Measurements from ENCODE around the gene SNX1. TPM values are rescaled to one million over a fixed set of nuclear protein-coding genes. Genes with fewer than 3 reads are reported as not detected.

Gene SNX1
- total and polyA plus RNA-seq, 2 of the 13 experiments (the other 11 are each of a cell fraction or from before 2014, with no cell fraction given), result 29.3 to 60.1 TPM

GRCh38 chr15:64089543-64090280 is 6.1 kb upstream of the SNX1 start (continued):
- no peak for TF ChIP-seq ZNF407 (CRISPR knock-in tag; IDR thresholded peaks at IDR 0.05; ENCODE audit: not compliant biosample characterization)
- no peak for TF ChIP-seq DR1 (CRISPR knock-in tag; IDR thresholded peaks at IDR 0.05)
- no peak for TF ChIP-seq DMTF1 (CRISPR knock-in tag; IDR thresholded peaks at IDR 0.05)
- no peak for TF ChIP-seq CREM (IDR thresholded peaks at IDR 0.05)
- no peak for TF ChIP-seq CREM (CRISPR knock-in tag; IDR thresholded peaks at IDR 0.05)
- TF ChIP-seq HCFC1 (IDR thresholded peaks at IDR 0.05; ENCODE audit: low read depth, low read length), result no peak
- no peak for TF ChIP-seq NFE2L2 (IDR thresholded peaks at IDR 0.05; ENCODE audit: low read length)
- no peak for TF ChIP-seq ZC3H13 (CRISPR knock-in tag; IDR thresholded peaks at IDR 0.05)
- no peak for TF ChIP-seq GRHL1 (CRISPR knock-in tag; conservative IDR thresholded peaks at IDR 0.05)
- TF ChIP-seq ZNF770 (CRISPR knock-in tag; IDR thresholded peaks at IDR 0.05), result no peak
- TF ChIP-seq THAP11 (CRISPR knock-in tag; IDR thresholded peaks at IDR 0.05), result no peak

All from HepG2 (cell line).